ENCODE data around the gene CPNE2. TPM values are rescaled to one million over a fixed set of nuclear protein-coding genes. Genes with fewer than 3 reads are reported as not detected.

Gene CPNE2
- total and polyA plus RNA-seq, 2 of the 8 experiments (the other 6 are each of a cell fraction or from before 2014, with no cell fraction given), result 10.6 to 39.5 TPM

DNA sequence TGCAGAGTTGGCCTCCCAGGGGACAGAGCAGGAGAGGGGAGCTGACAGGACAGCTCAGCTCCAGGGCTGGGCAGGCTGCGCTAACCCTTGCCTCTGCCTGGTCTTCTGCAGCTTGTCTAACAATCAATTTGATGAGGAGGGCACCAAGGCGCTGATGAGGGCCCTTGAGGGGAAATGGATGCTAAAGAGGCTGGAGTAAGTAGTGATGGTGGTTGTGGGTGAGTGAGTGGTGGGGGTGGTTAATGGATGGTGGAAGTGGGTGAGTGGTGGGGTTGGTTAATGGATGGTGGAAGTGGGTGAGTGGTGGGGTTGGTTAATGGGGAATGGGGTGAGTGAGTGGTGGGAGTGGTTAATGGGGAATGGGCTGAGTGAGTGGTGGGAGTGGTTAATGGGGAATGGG, 22.0 kb upstream of the CPNE2 start:
- 91% methylated on average over 2 of the region's 2 CpGs; no CpG with 5 or more reads in 1 of the 2 experiments for WGBS, 2 experiments (ENCODE audit: extremely low coverage in 1 of 2, insufficient coverage in 1 of 2, insufficient read length in 1 of 2, insufficient replicate concordance in 2 of 2, low coverage in 1 of 2, low lambda C conversion rate in 2 of 2, missing lambda C conversion rate in 1 of 2)
- TF ChIP-seq CBX8 (IDR thresholded peaks at IDR 0.05; ENCODE audit: borderline replicate concordance, low read depth, low read length) (no peak), CEBPB (IDR thresholded peaks at IDR 0.05; ENCODE audit: low read depth, low read length) (no peak), POLR2A (IDR thresholded peaks at IDR 0.05; ENCODE audit: control extremely low read depth in 1 of 2, low read depth in 2 of 2, low read length in 2 of 2) (no peak), CHD2 (IDR thresholded peaks at IDR 0.05; ENCODE audit: low read length) (no peak), KDM5A (IDR thresholded peaks at IDR 0.05; ENCODE audit: low read length) (no peak), CBX5 (IDR thresholded peaks at IDR 0.05; ENCODE audit: low read depth, low read length) (no peak), RAD21 (IDR thresholded peaks at IDR 0.05 in 1 of 2, conservative IDR thresholded peaks at IDR 0.05 in 1 of 2; ENCODE audit: low read depth in 2 of 2, low read length in 2 of 2) (no peak), SUZ12 (IDR thresholded peaks at IDR 0.05; ENCODE audit: low read length) (no peak), JUND (IDR thresholded peaks at IDR 0.05; ENCODE audit: low read length) (no peak), TEAD4 (IDR thresholded peaks at IDR 0.05; ENCODE audit: low read depth, low read length) (no peak), EGR1 (IDR thresholded peaks at IDR 0.05; ENCODE audit: borderline replicate concordance, low read depth, low read length) (no peak), GABPA (IDR thresholded peaks at IDR 0.05; ENCODE audit: borderline replicate concordance, insufficient read depth, low read length) (no peak), YY1 (IDR thresholded peaks at IDR 0.05; ENCODE audit: low read depth, low read length) (no peak), FOSL1 (IDR thresholded peaks at IDR 0.05; ENCODE audit: insufficient read depth, low read depth, low read length) (no peak)
- H4K8ac ChIP-seq (ENCODE audit: extremely low read depth, insufficient read depth, low read length), result peak overlapping the region; percentile 29; the same call in 1 of the 2 replicates

More for the DNA sequence above, 22.0 kb upstream of the CPNE2 start:
- no peak overlapping the region for H4K5ac ChIP-seq (ENCODE audit: insufficient read length, low read depth, low read length)
- H3K23ac ChIP-seq (ENCODE audit: insufficient read length), result no peak overlapping the region
- H3K36me3 ChIP-seq (ENCODE audit: control insufficient read depth in 2 of 4, insufficient read depth in 4 of 4, low read length in 3 of 4), result no peaks in the 10 kb centered on the region
- ChIA-PET POLR2A (ENCODE audit: partially characterized antibody) (interaction anchor here (1.1 kb wide), 1 partner anchor 7 kb away, joined by 3 read pairs; no protein-coding TSS in a partner anchor), CTCF (ENCODE audit: partially characterized antibody) (interaction anchor here (0.7 to 1.4 kb wide), 4 partner anchors 10 to 22 kb away, joined by 3 to 6 read pairs (median 4); partner anchors contain the start of gene CPNE2)
- no peaks in the 10 kb centered on the region for H4K20me1 ChIP-seq (replicated peaks in 1 of 2; ENCODE audit: control insufficient read depth in 1 of 2, insufficient read depth in 2 of 2, low read length in 2 of 2)
- H2AK5ac ChIP-seq (ENCODE audit: low read depth, low read length), result no peak overlapping the region
- H2BK12ac ChIP-seq (ENCODE audit: low read depth, low read length), result no peak overlapping the region
- H2BK20ac ChIP-seq (ENCODE audit: low read length), result no peak overlapping the region
- H3K18ac ChIP-seq (ENCODE audit: extremely low read depth, low read length), result no peak overlapping the region
- peaks cover 16% of the 10 kb centered on the region; the same call in 1 of the 2 replicates for H3K23me2 ChIP-seq (ENCODE audit: low read depth, low read length)
- no peaks in the 10 kb centered on the region for H3K79me1 ChIP-seq (ENCODE audit: low read depth, low read length)
- H3K27ac ChIP-seq (ENCODE audit: low read depth, low read length), result no peak overlapping the region
- no peak for DNase-seq (ENCODE audit: low read depth in 1 of 2, low spot score in 2 of 2)
- no peak overlapping the region for H3K4ac ChIP-seq (replicated peaks; ENCODE audit: insufficient read length, low read depth, low read length)
- H3K27me3 ChIP-seq (replicated peaks in 1 of 4; ENCODE audit: control insufficient read depth in 3 of 4, extremely low read depth in 1 of 4, insufficient read depth in 3 of 4, low read length in 3 of 4), result no peaks in the 10 kb centered on the region
- H2BK5ac ChIP-seq (ENCODE audit: low read depth, low read length), result 0 out of 2 replicates have a peak overlapping the region, but pooled peaks have one; percentile 24
- no peak overlapping the region for H3K56ac ChIP-seq (replicated peaks; ENCODE audit: insufficient read length, low read depth, low read length)
- peaks cover 0 to 3% (median 0%) of the 10 kb centered on the region in 4 experiments; a peak in 1 of 7 replicates for H3K4me1 ChIP-seq (replicated peaks in 1 of 4; ENCODE audit: control insufficient read depth in 3 of 4, insufficient read depth in 4 of 4, low read length in 3 of 4)
- H3K9me3 ChIP-seq (ENCODE audit: insufficient read depth in 2 of 2, low read depth in 1 of 2, low read length in 1 of 2), result no peaks in the 10 kb centered on the region
- FAIRE-seq, result no peak
- no peak overlapping the region for H2BK120ac ChIP-seq (replicated peaks; ENCODE audit: low read depth, low read length)
- H3K4me2 ChIP-seq (ENCODE audit: insufficient read depth in 1 of 2, low read depth in 2 of 2, low read length in 2 of 2), result no peak overlapping the region
- H3K4me3 ChIP-seq (ENCODE audit: extremely low read depth in 1 of 4, insufficient read depth in 2 of 4, low read depth in 3 of 4, low read length in 4 of 4), result no peak overlapping the region
- H3K79me2 ChIP-seq (ENCODE audit: control insufficient read depth in 1 of 2, insufficient read depth in 2 of 2, low read length in 2 of 2), result no peaks in the 10 kb centered on the region
- no peak overlapping the region for H2BK15ac ChIP-seq (ENCODE audit: low read length)
- H3K14ac ChIP-seq (ENCODE audit: insufficient read length), result no peak overlapping the region
- no peak overlapping the region for H2AFZ ChIP-seq (ENCODE audit: low read length)
- H4K91ac ChIP-seq (replicated peaks; ENCODE audit: insufficient read length, low read length), result no peak overlapping the region
- no peak overlapping the region for H3K9ac ChIP-seq (replicated peaks in 1 of 4; ENCODE audit: extremely low read depth in 1 of 4, low read depth in 3 of 4, low read length in 3 of 4)
